ENCODE measurements around the gene SRRM2. TPM values are rescaled to one million over a fixed set of nuclear protein-coding genes. Genes with fewer than 3 reads are reported as not detected.

Gene SRRM2
- total RNA-seq, 3 donors from 2014 or later (not counting 1 experiment from before 2014, with no cell fraction given) = 1,131 to 1,162 (median 1,149) TPM

GRCh38 chr16:2734844-2735515, 17.5 kb upstream of the SRRM2 start:
- no peaks in the 10 kb centered on the region for H3K36me3 Mint-ChIP-seq

GRCh38 chr16:2736476-2737237, 15.8 kb upstream of the SRRM2 start:
- Histone ChIP-seq H3K27ac (ENCODE audit: low read length) (no peak overlapping the region), H3K4me1 (ENCODE audit: control insufficient read depth, insufficient read depth, low read length) (no peaks in the 10 kb centered on the region), H3K27me3 (ENCODE audit: control insufficient read depth, insufficient read depth, low read length) (no peaks in the 10 kb centered on the region), H3K36me3 (ENCODE audit: control insufficient read depth, insufficient read depth, low read length) (no peaks in the 10 kb centered on the region), H3K4me3 (ENCODE audit: low read length) (no peak overlapping the region), H3K9me3 (ENCODE audit: control insufficient read depth, insufficient read depth, low read length) (no peaks in the 10 kb centered on the region)
- H3K4me1 Mint-ChIP-seq = no peaks in the 10 kb centered on the region
- 94% methylated on average over 11 of the region's 11 CpGs for WGBS (ENCODE audit: insufficient coverage)
- TF ChIP-seq CTCF (IDR thresholded peaks at IDR 0.05) = no peak
- no peaks in the 10 kb centered on the region for H3K9me3 Mint-ChIP-seq
- no peak overlapping the region for H3K4me3 Mint-ChIP-seq
- ATAC-seq = no peak
- H3K27ac Mint-ChIP-seq = no peak overlapping the region
- intact Hi-C loops (cut with micrococcal nuclease) = no loop called here
- H3K36me3 Mint-ChIP-seq = no peaks in the 10 kb centered on the region
- DNase-seq = no peak
- H3K27me3 Mint-ChIP-seq (ENCODE audit: low read depth in 2 of 2) = no peaks in the 10 kb centered on the region

More at GRCh38 chr16:2734844-2735515, 17.5 kb upstream of the SRRM2 start:
- H3K4me3 ChIP-seq (ENCODE audit: low read length) = no peak overlapping the region
- WGBS (ENCODE audit: insufficient coverage) = 47% methylated on average over 9 of the region's 10 CpGs
- H3K27ac Mint-ChIP-seq = no peak overlapping the region
- H3K27ac ChIP-seq (ENCODE audit: low read length) = no peak overlapping the region
- no peaks in the 10 kb centered on the region for H3K27me3 ChIP-seq (ENCODE audit: control insufficient read depth, insufficient read depth, low read length)
- no peaks in the 10 kb centered on the region for H3K27me3 Mint-ChIP-seq (ENCODE audit: low read depth in 2 of 2)
- DNase-seq (no peak), ATAC-seq (no peak)
- no peaks in the 10 kb centered on the region for H3K9me3 ChIP-seq (ENCODE audit: control insufficient read depth, insufficient read depth, low read length)
- no peaks in the 10 kb centered on the region for H3K4me1 Mint-ChIP-seq
- no peaks in the 10 kb centered on the region for H3K4me1 ChIP-seq (ENCODE audit: control insufficient read depth, insufficient read depth, low read length)
- intact Hi-C loops (cut with micrococcal nuclease) = no loop called here
- H3K4me3 Mint-ChIP-seq = no peak overlapping the region
- no peak for TF ChIP-seq CTCF (IDR thresholded peaks at IDR 0.05)
- no peaks in the 10 kb centered on the region for H3K36me3 ChIP-seq (ENCODE audit: control insufficient read depth, insufficient read depth, low read length)
- no peaks in the 10 kb centered on the region for H3K9me3 Mint-ChIP-seq

DNA sequence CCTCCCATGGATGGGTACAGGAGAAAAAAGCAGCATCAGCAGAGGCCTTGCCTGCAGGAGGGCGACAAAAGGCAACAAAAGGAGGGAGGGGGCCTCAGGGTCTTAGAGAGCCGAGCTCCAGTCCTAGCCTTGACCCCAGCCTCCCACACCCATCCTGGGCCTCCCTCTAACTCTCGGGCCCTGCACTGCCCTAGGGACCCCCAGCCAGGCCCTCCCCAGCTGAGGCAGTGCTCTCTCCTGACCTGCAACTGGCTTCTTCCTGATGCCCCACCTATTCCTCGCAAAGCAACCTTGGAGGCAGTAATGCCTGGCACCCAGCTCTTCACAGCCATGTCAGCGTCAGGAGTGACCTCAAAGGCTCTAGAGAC, 15.2 kb upstream of the SRRM2 start:
- no peaks in the 10 kb centered on the region for H3K27me3 Mint-ChIP-seq (ENCODE audit: low read depth in 2 of 2)
- ATAC-seq = no peak
- no peak overlapping the region for H3K4me3 Mint-ChIP-seq
- 91% methylated on average over 5 of the region's 5 CpGs for WGBS (ENCODE audit: insufficient coverage)
- Histone ChIP-seq H3K36me3 (ENCODE audit: control insufficient read depth, insufficient read depth, low read length) (no peaks in the 10 kb centered on the region), H3K4me1 (ENCODE audit: control insufficient read depth, insufficient read depth, low read length) (no peaks in the 10 kb centered on the region), H3K4me3 (ENCODE audit: low read length) (no peak overlapping the region), H3K9me3 (ENCODE audit: control insufficient read depth, insufficient read depth, low read length) (no peaks in the 10 kb centered on the region), H3K27me3 (ENCODE audit: control insufficient read depth, insufficient read depth, low read length) (no peaks in the 10 kb centered on the region), H3K27ac (ENCODE audit: low read length) (no peak overlapping the region)
- DNase-seq = no peak
- H3K27ac Mint-ChIP-seq = no peak overlapping the region
- H3K4me1 Mint-ChIP-seq = no peaks in the 10 kb centered on the region
- no peaks in the 10 kb centered on the region for H3K9me3 Mint-ChIP-seq
- intact Hi-C loops (cut with micrococcal nuclease) = no loop called here
- TF ChIP-seq CTCF (IDR thresholded peaks at IDR 0.05) = no peak
- no peaks in the 10 kb centered on the region for H3K36me3 Mint-ChIP-seq
